Measurements from ENCODE around the gene FGF12. TPM values are rescaled to one million over a fixed set of nuclear protein-coding genes. Genes with fewer than 3 reads are reported as not detected.

Gene FGF12
- polyA plus RNA-seq, 12 donors: 1.8 to 15.5 (median 2.8) TPM; not detected in 1

GRCh38 chr3:192188218-192188835, 539.0 kb downstream of the FGF12 start:
- peak; percentile 24 for DNase-seq

- DNase-seq: no peak
Measured at GRCh38 chr3:192187485-192188051, 539.8 kb downstream of the FGF12 start.

GRCh38 chr3:192186498-192186897, 540.8 kb downstream of the FGF12 start:
- no peak for DNase-seq

GRCh38 chr3:192186045-192186444, 541.3 kb downstream of the FGF12 start:
- DNase-seq: no peak

- no peak for DNase-seq
Measured at GRCh38 chr3:192183109-192183508, 544.2 kb downstream of the FGF12 start.

GRCh38 chr3:192181151-192181550, 546.2 kb downstream of the FGF12 start:
- DNase-seq: no peak

GRCh38 chr3:192177383-192177782, 550.0 kb downstream of the FGF12 start:
- DNase-seq: no peak

GRCh38 chr3:192174283-192174682, 553.1 kb downstream of the FGF12 start:
- DNase-seq: no peak

- DNase-seq: no peak
Measured at GRCh38 chr3:192171213-192171612, 556.1 kb downstream of the FGF12 start.

GRCh38 chr3:192170659-192171058, 556.7 kb downstream of the FGF12 start:
- DNase-seq: no peak

- no peak for DNase-seq
Measured at GRCh38 chr3:192170031-192170430, 557.3 kb downstream of the FGF12 start.

GRCh38 chr3:192169332-192169915, 557.9 kb downstream of the FGF12 start:
- DNase-seq: no peak

- DNase-seq: no peak
Measured at GRCh38 chr3:192168202-192168601, 559.1 kb downstream of the FGF12 start.

- no peak for DNase-seq
Measured at GRCh38 chr3:192165552-192165951, 561.8 kb downstream of the FGF12 start.

GRCh38 chr3:192161661-192162060, 565.7 kb downstream of the FGF12 start:
- DNase-seq: no peak

GRCh38 chr3:192156382-192156781, 571.0 kb downstream of the FGF12 start:
- no peak for DNase-seq

- no peak for DNase-seq
Measured at GRCh38 chr3:192155194-192155593, 572.1 kb downstream of the FGF12 start.

- DNase-seq: no peak
Measured at GRCh38 chr3:192133271-192133670, 594.1 kb downstream of the FGF12 start.

GRCh38 chr3:192130534-192131132, 596.7 kb downstream of the FGF12 start:
- DNase-seq: peak; percentile 26

GRCh38 chr3:192129586-192129985, 597.8 kb downstream of the FGF12 start:
- DNase-seq: no peak

- DNase-seq: no peak
Measured at GRCh38 chr3:192128922-192129321, 598.4 kb downstream of the FGF12 start.

GRCh38 chr3:192128060-192128459, 599.3 kb downstream of the FGF12 start:
- DNase-seq: no peak
